HepG2 (cell line): ENCODE results near the gene TMX2. TPM values are rescaled to one million over a fixed set of nuclear protein-coding genes. Genes with fewer than 3 reads are reported as not detected.
A peak's percentile ranks its signal among the peaks of the same experiment; 100 is the strongest.

Source experiments
- KMT2A ChIP-seq: sonication (generic); formaldehyde crosslinking; IDR thresholded peaks from 2 replicates; pipeline ENCODE4 v1.4.0; 2020; ENCODE audit warnings: missing genetic modification reagents
- NFYB ChIP-seq: sonication (generic); formaldehyde crosslinking; IDR thresholded peaks from 2 replicates; pipeline ENCODE4 v1.4.0; 2020; ENCODE audit warnings: missing genetic modification reagents
- ZNF331 ChIP-seq: sonication (generic); formaldehyde crosslinking; IDR thresholded peaks from 2 replicates; pipeline ENCODE4 v1.4.0; 2020; ENCODE audit warnings: missing genetic modification reagents
- ZNF382 ChIP-seq: sonication (generic); formaldehyde crosslinking; IDR thresholded peaks from 2 replicates; pipeline ENCODE4 v1.5.0; 2020; ENCODE audit warnings: missing genetic modification reagents, mild to moderate bottlenecking, borderline replicate concordance
- ZNF720 ChIP-seq: sonication (generic); formaldehyde crosslinking; IDR thresholded peaks from 2 replicates; pipeline ENCODE4 v1.4.0; 2020; ENCODE audit warnings: missing genetic modification reagents
- ZNF776 ChIP-seq: sonication (generic); formaldehyde crosslinking; IDR thresholded peaks from 2 replicates; pipeline ENCODE4 v1.4.0; 2020; ENCODE audit warnings: mild to moderate bottlenecking, missing genetic modification reagents
- polyA plus RNA-seq, 8 experiments: library from polyadenylated mRNA; depleted of rRNA in 3 of 8; stranded (reverse) in 7 of 8; unstranded in 1 of 8; fragments of >200 nt; fragmentation: Illumina TruSeq in 4 of 8; extraction: Trizol in 4 of 8; gene quantifications; 2 replicates each; pipeline versions ENCODE4 v1.2.1 to v1.2.3, GENCODE V29; 2011 to 2016; ENCODE audit warnings: low read depth in 4 of 8, missing spikeins in 1 of 8, mixed read lengths in 1 of 8; ENCODE audit not compliant: insufficient read depth in 1 of 8
- total RNA-seq, 5 experiments: library from RNA; depleted of rRNA; stranded (reverse); fragments of >200 nt; fragmentation: Illumina TruSeq; extraction: Trizol; gene quantifications; 2 replicates each; pipeline ENCODE4 v1.2.3, GENCODE V29; 2016; ENCODE audit warnings: low read depth in 1 of 5
- TF ChIP-seq, protein P1 (sequence below): sonication (generic); formaldehyde crosslinking; IDR thresholded peaks from 2 replicates; pipeline ENCODE4 v1.5.1; 2020; ENCODE audit warnings: missing genetic modification reagents, mild to moderate bottlenecking, borderline replicate concordance
- TF ChIP-seq, protein P2 (sequence below): sonication (generic); formaldehyde crosslinking; IDR thresholded peaks from 2 replicates; pipeline ENCODE4 v1.5.1; 2020; ENCODE audit warnings: missing genetic modification reagents, mild to moderate bottlenecking, borderline replicate concordance
- TF ChIP-seq, protein P3 (sequence below): sonication (generic); formaldehyde crosslinking; conservative IDR thresholded peaks from 2 replicates; pipeline ENCODE4 v1.4.0; 2020; ENCODE audit warnings: missing genetic modification reagents
- TF ChIP-seq, protein P4 (sequence below): sonication (generic); formaldehyde crosslinking; IDR thresholded peaks from 2 replicates; pipeline ENCODE4 v1.8.1; 2023; ENCODE audit warnings: mild to moderate bottlenecking, inconsistent platforms, moderate library complexity, missing genetic modification reagents, borderline replicate concordance
- TF ChIP-seq, protein P5 (sequence below), 2 experiments: IDR thresholded peaks; 2 replicates each; pipeline ENCODE4 v1.6.1; 2011 to 2012; ENCODE audit warnings: low read length in 2 of 2, borderline replicate concordance in 1 of 2, low read depth in 1 of 2, mild to moderate bottlenecking in 1 of 2, moderate library complexity in 1 of 2
- TF ChIP-seq, protein P6 (sequence below): sonication (generic); formaldehyde crosslinking; IDR thresholded peaks from 2 replicates; pipeline ENCODE4 v1.4.0; 2020; ENCODE audit warnings: missing genetic modification reagents

The TMX2 gene
- total and polyA plus RNA-seq, 2 of the 13 experiments (the other 11 are each of a cell fraction or from before 2014, with no cell fraction given): 84.5 to 129 TPM

DNA sequence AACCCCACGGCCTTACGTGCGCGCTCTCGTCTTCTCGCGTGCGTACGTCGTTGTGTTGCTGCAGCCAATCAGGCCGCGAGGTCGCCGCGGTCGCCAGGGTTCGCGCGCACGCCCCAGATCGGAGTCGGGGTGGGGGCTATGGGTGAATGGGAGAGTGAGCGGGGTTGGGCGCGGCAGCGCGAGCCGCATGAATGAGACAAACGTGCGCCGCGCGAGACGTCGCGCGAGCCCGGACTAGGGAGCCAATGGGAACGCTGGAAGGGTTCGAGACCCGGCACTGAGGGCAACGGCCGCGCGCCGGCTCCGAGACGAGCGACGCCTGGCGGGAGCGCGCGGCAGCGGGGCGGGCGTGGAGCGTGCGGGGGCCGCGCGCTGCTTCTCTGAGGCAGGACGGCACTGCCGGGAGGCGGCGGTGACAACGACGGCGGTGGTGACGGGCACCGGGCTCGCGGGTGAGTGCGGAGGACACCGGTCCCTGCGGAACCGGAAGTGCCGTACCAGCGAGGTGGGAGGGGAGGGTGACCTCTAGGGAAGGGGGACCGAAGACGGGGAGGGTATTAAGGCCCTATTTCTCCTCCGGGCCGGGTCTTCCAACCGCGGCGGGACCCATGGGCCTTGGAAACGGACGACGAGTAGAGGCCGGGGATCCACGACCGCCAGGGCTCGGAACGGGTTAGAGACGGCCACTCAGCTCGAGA, 44.5 kb upstream of the TMX2 start, which contains the start of gene ZDHHC5 (continued):
- TF ChIP-seq, protein P1, sequence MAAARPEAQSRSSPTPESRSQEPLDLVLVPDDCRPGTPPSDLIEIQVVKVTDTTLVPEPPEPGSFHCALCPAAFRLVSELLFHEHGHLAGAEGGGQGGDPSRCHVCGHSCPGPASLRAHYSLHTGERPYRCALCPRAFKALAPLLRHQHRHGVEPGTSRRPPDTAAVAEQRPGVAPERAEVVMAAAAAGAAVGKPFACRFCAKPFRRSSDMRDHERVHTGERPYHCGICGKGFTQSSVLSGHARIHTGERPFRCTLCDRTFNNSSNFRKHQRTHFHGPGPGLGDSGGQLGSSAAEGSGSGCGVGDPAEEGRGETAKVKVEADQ (CRISPR knock-in tag): peak; percentile 87; the same call in 1 of the 2 replicates
- TF ChIP-seq, protein P2, sequence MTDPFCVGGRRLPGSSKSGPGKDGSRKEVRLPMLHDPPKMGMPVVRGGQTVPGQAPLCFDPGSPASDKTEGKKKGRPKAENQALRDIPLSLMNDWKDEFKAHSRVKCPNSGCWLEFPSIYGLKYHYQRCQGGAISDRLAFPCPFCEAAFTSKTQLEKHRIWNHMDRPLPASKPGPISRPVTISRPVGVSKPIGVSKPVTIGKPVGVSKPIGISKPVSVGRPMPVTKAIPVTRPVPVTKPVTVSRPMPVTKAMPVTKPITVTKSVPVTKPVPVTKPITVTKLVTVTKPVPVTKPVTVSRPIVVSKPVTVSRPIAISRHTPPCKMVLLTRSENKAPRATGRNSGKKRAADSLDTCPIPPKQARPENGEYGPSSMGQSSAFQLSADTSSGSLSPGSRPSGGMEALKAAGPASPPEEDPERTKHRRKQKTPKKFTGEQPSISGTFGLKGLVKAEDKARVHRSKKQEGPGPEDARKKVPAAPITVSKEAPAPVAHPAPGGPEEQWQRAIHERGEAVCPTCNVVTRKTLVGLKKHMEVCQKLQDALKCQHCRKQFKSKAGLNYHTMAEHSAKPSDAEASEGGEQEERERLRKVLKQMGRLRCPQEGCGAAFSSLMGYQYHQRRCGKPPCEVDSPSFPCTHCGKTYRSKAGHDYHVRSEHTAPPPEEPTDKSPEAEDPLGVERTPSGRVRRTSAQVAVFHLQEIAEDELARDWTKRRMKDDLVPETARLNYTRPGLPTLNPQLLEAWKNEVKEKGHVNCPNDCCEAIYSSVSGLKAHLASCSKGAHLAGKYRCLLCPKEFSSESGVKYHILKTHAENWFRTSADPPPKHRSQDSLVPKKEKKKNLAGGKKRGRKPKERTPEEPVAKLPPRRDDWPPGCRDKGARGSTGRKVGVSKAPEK (CRISPR knock-in tag): no peak
- TF ChIP-seq ZNF382 (CRISPR knock-in tag) (no peak), ZNF331 (CRISPR knock-in tag) (0 out of 2 replicates have a peak, but pooled peaks have one; percentile 9), KMT2A (CRISPR knock-in tag) (no peak; the same call in 1 of the 2 replicates), NFYB (CRISPR knock-in tag) (peak; percentile 80), ZNF776 (CRISPR knock-in tag) (peak; percentile 70; the same call in 1 of the 2 replicates), ZNF720 (no peak)
- TF ChIP-seq, protein P3, sequence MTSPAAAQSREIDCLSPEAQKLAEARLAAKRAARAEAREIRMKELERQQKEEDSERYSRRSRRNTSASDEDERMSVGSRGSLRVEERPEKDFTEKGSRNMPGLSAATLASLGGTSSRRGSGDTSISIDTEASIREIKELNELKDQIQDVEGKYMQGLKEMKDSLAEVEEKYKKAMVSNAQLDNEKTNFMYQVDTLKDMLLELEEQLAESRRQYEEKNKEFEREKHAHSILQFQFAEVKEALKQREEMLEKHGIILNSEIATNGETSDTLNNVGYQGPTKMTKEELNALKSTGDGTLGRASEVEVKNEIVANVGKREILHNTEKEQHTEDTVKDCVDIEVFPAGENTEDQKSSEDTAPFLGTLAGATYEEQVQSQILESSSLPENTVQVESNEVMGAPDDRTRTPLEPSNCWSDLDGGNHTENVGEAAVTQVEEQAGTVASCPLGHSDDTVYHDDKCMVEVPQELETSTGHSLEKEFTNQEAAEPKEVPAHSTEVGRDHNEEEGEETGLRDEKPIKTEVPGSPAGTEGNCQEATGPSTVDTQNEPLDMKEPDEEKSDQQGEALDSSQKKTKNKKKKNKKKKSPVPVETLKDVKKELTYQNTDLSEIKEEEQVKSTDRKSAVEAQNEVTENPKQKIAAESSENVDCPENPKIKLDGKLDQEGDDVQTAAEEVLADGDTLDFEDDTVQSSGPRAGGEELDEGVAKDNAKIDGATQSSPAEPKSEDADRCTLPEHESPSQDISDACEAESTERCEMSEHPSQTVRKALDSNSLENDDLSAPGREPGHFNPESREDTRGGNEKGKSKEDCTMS (CRISPR knock-in tag): no peak
- TF ChIP-seq, protein P4, sequence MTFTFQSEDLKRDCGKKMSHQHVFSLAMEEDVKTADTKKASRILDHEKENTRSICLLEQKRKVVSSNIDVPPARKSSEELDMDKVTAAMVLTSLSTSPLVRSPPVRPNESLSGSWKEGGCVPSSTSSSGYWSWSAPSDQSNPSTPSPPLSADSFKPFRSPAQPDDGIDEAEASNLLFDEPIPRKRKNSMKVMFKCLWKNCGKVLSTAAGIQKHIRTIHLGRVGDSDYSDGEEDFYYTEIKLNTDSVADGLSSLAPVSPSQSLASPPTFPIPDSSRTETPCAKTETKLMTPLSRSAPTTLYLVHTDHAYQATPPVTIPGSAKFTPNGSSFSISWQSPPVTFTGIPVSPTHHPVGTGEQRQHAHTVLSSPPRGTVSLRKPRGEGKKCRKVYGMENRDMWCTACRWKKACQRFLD (CRISPR knock-in tag): peak; percentile 91; the same call in 1 of the 2 replicates
- TF ChIP-seq, protein P5, sequence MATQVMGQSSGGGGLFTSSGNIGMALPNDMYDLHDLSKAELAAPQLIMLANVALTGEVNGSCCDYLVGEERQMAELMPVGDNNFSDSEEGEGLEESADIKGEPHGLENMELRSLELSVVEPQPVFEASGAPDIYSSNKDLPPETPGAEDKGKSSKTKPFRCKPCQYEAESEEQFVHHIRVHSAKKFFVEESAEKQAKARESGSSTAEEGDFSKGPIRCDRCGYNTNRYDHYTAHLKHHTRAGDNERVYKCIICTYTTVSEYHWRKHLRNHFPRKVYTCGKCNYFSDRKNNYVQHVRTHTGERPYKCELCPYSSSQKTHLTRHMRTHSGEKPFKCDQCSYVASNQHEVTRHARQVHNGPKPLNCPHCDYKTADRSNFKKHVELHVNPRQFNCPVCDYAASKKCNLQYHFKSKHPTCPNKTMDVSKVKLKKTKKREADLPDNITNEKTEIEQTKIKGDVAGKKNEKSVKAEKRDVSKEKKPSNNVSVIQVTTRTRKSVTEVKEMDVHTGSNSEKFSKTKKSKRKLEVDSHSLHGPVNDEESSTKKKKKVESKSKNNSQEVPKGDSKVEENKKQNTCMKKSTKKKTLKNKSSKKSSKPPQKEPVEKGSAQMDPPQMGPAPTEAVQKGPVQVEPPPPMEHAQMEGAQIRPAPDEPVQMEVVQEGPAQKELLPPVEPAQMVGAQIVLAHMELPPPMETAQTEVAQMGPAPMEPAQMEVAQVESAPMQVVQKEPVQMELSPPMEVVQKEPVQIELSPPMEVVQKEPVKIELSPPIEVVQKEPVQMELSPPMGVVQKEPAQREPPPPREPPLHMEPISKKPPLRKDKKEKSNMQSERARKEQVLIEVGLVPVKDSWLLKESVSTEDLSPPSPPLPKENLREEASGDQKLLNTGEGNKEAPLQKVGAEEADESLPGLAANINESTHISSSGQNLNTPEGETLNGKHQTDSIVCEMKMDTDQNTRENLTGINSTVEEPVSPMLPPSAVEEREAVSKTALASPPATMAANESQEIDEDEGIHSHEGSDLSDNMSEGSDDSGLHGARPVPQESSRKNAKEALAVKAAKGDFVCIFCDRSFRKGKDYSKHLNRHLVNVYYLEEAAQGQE (IDR thresholded peaks at IDR 0.05; ENCODE audit: borderline replicate concordance in 1 of 2, low read depth in 1 of 2, low read length in 2 of 2): peak in 1 of 2 experiments; percentile 35; a peak in 1 of 4 replicates
- TF ChIP-seq, protein P6, sequence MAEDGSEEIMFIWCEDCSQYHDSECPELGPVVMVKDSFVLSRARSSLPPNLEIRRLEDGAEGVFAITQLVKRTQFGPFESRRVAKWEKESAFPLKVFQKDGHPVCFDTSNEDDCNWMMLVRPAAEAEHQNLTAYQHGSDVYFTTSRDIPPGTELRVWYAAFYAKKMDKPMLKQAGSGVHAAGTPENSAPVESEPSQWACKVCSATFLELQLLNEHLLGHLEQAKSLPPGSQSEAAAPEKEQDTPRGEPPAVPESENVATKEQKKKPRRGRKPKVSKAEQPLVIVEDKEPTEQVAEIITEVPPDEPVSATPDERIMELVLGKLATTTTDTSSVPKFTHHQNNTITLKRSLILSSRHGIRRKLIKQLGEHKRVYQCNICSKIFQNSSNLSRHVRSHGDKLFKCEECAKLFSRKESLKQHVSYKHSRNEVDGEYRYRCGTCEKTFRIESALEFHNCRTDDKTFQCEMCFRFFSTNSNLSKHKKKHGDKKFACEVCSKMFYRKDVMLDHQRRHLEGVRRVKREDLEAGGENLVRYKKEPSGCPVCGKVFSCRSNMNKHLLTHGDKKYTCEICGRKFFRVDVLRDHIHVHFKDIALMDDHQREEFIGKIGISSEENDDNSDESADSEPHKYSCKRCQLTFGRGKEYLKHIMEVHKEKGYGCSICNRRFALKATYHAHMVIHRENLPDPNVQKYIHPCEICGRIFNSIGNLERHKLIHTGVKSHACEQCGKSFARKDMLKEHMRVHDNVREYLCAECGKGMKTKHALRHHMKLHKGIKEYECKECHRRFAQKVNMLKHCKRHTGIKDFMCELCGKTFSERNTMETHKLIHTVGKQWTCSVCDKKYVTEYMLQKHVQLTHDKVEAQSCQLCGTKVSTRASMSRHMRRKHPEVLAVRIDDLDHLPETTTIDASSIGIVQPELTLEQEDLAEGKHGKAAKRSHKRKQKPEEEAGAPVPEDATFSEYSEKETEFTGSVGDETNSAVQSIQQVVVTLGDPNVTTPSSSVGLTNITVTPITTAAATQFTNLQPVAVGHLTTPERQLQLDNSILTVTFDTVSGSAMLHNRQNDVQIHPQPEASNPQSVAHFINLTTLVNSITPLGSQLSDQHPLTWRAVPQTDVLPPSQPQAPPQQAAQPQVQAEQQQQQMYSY: no peak
